Hindlimb muscle (tissue), 1 donor: ENCODE data around the gene MAPKAPK3. TPM values are rescaled to one million over a fixed set of nuclear protein-coding genes. Genes with fewer than 3 reads are reported as not detected.

Experiments used
- DNase-seq: peaks from one replicate; pipeline ENCODE4 v3.0.0-alpha.2; 2013
- polyA plus RNA-seq: library from polyadenylated mRNA; unstranded; fragments of 120-200 nt; gene quantifications from one replicate; pipeline ENCODE4 v1.2.1, GENCODE V29; 2013; ENCODE audit not compliant: insufficient read length

Gene MAPKAPK3
- polyA plus RNA-seq, 1 donor: 30.8 TPM

DNA sequence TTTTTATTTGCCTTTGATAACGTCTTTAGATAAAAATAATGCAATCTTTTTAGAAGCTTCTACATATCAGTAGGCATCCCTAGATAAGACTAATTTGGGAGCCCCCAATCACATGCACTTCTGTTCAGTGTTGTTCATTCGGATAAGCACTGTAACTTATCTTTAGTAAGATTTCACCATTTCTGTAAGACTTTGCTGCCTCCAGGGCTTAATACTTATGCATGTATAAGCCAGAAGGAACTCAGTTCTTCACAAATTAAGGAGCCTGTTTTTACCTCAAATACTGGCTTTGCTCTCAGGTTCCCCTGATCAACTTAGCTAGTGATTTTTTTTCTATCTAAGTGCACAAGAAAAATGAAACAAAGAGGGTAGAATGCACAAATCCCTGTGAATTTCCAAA is 78.1 kb downstream of the MAPKAPK3 start:
- DNase-seq: no peak

DNA sequence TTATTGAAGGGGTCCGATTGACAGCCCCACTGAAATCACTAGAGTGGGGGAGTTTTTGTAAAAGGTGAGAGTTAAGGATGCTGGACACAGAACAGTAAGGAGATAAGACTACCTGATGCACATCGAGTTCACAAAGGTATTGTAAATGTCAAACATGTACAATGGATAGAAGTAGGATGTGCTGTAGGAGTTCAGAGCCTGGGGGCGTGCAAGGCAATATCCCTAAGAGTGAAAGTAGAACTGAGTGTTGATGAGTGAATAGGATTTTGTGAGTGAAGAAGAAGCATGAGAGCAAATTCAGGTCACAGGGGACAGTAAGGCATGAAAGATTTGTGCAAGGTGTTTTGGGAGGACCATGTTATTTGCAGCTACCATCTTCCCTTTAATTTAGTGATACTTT is 79.3 kb downstream of the MAPKAPK3 start:
- no peak for DNase-seq

DNA sequence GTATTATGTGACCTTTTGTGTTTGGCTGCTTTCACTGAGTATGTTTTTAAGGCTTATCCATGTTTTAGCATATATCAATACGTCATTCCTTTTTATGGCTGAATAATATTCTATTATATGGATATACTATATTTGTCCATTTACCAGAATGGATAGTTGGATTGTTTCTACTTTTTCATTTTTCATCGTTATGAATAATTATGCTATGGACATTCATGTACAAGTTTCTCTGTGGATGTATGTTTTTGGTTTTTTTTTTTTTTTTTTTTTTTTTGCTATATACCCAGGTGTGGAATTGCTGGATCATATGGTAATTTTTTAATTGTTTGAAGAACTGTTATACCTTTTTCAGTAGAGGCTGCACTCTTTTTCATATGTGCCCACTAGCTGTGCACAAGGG is 81.3 kb downstream of the MAPKAPK3 start:
- no peak for DNase-seq

Other genes starting within 250 kb of the MAPKAPK3 start
- gene CACNA2D2, start 113.5 kb upstream of the MAPKAPK3 start, polyA plus RNA-seq: 8.2 TPM
- 23.5 TPM for gene C3orf18, start 49.4 kb upstream of the MAPKAPK3 start, polyA plus RNA-seq
- gene HEMK1, start 47.6 kb upstream of the MAPKAPK3 start, polyA plus RNA-seq: 21.7 TPM
- gene CISH, start 5.4 kb upstream of the MAPKAPK3 start, polyA plus RNA-seq: 16.5 TPM
- 0.14 TPM for gene DOCK3, start 57.8 kb downstream of the MAPKAPK3 start, polyA plus RNA-seq